ENCODE data around the gene TMEM80.
A peak's percentile ranks its signal among the peaks of the same experiment; 100 is the strongest.
"Not testable (repeated sequence)": the region's sequence is repeated elsewhere in the genome, so short reads cannot be mapped to it uniquely, and the experiment has no call there.

The TMEM80 gene

DNA sequence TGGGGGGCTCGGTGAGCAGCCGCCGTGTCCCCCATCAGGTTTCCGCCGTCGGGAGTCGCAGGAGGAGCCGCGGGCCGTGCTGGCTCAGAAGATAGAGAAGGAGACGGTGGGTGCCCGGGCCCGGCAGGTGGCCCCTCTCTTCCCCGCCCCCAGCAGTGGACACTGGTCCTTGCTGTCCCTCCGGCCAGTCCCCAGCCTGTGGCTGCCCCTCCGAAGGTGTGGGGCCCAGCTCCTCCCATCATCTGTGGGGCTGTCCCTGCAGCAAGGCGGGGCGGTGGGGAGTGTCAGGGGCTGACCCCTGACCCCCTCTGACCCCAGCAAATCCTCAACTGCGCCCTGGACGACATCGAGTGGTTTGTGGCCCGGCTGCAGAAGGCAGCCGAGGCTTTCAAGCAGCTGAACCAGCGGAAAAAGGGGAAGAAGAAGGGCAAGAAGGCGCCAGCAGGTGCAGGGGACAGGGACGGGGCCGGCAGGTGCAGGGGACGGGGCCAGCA is 25.7 kb downstream of the TMEM80 start:
- DNase-seq (ENCODE audit: low read depth): no peak

DNA sequence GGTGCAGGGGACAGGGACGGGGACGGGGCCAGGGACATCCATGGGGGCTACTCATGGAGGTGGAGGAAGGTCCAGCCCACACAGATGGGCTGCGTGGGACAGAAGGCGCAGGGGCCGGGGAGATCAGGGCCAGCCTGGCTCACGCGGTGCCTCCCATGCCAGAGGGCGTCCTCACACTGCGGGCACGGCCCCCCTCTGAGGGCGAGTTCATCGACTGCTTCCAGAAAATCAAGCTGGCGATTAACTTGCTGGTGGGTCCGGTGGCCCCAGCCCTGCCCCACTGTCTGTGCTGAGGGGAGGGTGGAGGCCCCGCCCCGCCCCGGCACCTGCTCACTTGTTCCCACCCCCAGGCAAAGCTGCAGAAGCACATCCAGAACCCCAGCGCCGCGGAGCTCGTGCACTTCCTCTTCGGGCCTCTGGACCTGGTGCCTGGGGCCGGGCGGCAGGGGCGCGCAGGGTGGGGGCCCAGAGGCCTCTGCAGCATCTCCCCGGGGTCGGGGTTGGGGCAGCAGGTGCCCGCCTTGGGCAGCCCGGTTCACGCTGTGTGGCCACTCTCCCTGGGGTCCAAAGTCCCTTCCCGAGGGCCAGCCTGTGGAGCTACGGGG is 26.2 kb downstream of the TMEM80 start:
- DNase-seq (ENCODE audit: low read depth): no peak

DNA sequence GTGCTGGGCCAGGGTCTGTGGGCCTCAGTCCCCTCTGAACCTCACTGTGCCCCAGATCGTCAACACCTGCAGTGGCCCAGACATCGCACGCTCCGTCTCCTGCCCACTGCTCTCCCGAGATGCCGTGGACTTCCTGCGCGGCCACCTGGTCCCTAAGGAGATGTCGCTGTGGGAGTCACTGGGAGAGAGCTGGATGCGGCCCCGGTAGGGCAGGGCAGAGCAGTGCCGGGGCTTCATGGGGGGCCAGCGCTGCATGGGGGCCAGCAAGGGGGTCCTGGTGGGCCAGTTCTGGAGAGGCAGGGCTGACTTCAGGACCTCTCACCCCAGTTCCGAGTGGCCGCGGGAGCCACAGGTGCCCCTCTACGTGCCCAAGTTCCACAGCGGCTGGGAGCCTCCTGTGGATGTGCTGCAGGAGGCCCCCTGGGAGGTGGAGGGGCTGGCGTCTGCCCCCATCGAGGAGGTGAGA is 26.8 kb downstream of the TMEM80 start:
- DNase-seq (ENCODE audit: low read depth): no peak

DNA sequence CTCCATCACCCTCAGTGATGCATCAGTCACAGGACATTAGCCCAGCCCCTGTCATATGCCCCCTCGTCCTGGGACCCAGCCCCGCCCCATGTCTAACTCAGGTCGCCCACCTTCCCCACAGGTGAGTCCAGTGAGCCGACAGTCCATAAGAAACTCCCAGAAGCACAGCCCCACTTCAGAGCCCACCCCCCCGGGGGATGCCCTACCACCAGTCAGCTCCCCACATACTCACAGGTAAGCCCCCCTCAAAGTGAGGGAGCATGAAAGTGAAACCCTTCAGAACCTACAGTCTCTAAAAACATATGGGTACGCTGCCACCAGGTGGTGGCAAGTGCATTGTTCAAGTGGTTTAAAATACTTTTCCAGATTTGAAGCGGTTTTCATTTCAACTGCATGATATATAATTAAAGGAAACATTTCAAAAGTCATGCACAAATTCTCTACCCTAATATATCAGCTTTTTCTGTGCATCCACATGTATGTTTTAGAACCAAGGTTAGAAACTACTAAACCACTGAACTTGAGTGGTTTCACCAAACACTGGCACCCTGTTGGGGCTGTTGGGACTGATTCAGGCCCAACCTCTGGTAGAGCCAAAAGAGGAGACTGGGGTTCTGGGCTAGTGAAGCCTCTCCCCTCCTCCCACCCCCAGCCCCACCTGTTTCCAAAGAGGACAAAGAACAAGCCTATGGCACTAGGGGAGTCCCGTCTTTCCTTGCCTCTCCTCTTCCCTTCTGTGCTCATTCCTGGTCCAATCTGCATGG is 27.7 kb downstream of the TMEM80 start:
- DNase-seq (ENCODE audit: low read depth): no peak

DNA sequence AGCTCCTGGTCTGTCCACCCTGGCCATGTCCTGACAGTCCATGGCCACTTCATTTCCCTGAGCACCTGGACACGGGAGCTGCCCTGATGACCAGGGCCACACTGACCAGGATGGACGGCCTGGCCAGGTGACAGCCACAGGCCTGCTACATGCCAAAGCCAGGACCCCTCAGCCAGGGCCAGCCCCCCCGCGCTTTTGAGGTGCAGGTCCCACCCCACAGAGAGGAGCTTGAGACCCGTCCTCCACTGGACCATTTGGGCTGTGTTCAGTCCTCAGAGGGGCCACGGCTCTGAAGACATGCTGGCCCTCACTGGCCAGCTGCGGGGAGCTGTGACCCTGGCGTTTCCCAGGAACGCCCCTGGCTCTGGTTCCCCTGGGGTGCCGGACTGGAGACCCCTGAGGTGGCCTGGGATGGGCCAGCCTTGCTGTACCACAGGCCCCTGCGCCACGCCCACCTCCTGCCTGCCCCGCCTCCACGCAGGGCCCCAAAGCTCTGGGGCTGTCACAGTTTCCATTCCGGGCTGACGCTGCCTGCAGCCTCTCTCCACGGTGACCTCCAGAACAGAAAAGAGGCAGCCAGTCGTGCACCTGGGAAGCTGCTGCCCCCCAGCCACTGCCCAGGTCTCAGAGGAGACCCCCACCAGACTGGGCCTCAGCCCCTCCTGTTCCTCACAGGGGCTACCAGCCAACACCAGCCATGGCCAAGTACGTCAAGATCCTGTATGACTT is 28.6 kb downstream of the TMEM80 start:
- no peak for DNase-seq (ENCODE audit: low read depth)

DNA sequence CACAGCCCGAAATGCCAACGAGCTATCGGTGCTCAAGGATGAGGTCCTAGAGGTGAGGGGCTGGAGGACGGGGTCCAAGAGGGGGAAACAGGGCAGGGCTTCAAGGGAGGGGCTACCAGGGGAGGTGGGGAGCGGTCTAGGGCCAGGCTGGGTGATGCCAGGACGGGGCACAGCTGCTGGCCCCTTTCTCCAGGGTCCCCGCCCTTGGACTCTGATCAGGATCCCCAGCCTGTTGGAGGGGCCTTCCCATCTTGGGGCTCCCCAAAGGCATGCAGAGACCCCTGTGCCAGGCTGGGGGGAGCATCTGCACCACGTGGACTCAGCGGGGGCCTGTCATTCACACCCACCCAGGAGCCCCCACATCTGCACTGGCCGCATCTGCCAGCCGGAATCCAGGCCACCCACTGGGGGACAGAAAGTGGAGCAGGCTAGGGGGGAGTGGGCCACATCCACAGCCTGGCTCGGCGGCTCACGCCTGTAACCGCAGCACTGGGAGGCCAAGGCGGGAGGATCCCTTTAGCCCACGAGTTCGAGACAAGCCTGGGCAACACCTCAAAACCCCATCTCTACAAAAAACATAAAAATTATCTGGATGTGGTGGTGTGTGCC is 29.3 kb downstream of the TMEM80 start:
- DNase-seq (ENCODE audit: low read depth): no peak

DNA sequence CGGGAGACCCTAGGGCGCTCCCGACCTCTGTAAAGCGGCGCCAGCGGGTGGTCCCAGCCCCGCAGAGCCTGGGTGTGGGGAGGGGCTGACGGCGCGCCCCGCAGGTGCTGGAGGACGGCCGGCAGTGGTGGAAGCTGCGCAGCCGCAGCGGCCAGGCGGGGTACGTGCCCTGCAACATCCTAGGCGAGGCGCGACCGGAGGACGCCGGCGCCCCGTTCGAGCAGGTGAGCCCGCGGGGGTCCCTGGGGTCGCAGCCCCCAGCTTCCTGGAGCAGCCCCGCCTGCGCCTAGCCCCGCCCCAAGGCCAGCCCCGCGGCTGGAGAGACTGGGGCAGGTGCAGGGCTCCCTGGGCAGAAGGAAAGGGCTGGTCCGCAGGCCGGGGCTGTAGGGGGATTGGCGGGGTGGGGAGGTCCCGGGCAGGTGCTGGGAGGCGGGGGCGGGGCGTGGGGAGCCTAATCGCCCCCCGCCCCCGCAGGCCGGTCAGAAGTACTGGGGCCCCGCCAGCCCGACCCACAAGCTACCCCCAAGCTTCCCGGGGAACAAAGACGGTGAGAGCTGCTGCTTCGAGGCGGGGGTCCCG is 30.1 kb downstream of the TMEM80 start:
- DNase-seq (ENCODE audit: low read depth): no peak

DNA sequence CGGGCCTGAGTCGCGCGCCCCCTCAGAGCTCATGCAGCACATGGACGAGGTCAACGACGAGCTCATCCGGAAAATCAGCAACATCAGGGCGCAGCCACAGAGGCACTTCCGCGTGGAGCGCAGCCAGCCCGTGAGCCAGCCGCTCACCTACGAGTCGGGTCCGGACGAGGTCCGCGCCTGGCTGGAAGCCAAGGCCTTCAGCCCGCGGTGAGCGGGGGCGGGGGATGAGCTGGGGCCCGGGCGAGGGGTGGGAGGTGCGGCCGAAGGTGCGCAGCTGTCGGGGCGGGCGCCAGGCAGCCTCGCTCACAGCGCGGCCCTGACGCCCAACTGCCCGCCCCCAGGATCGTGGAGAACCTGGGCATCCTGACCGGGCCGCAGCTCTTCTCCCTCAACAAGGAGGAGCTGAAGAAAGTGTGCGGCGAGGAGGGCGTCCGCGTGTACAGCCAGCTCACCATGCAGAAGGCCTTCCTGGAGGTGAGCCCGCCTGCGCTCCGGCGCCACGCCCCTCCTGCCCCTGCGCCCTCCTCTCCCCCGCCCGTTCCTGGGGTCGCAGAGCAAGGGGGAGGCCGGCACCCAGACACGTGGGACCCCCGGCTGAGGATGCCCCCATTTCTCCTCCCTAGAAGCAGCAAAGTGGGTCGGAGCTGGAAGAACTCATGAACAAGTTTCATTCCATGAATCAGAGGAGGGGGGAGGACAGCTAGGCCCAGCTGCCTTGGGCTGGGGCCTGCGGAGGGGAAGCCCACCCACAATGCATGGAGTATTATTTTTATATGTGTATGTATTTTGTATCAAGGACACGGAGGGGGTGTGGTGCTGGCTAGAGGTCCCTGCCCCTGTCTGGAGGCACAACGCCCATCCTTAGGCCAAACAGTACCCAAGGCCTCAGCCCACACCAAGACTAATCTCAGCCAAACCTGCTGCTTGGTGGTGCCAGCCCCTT is 30.9 kb downstream of the TMEM80 start:
- no peak for DNase-seq (ENCODE audit: low read depth)

DNA sequence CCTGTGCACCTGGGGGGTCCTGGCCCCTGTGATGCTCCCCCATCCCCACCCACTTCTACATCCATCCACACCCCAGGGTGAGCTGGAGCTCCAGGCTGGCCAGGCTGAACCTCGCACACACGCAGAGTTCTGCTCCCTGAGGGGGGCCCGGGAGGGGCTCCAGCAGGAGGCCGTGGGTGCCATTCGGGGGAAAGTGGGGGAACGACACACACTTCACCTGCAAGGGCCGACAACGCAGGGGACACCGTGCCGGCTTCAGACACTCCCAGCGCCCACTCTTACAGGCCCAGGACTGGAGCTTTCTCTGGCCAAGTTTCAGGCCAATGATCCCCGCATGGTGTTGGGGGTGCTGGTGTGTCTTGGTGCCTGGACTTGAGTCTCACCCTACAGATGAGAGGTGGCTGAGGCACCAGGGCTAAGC is 31.7 kb downstream of the TMEM80 start:
- DNase-seq (ENCODE audit: low read depth): no peak

DNA sequence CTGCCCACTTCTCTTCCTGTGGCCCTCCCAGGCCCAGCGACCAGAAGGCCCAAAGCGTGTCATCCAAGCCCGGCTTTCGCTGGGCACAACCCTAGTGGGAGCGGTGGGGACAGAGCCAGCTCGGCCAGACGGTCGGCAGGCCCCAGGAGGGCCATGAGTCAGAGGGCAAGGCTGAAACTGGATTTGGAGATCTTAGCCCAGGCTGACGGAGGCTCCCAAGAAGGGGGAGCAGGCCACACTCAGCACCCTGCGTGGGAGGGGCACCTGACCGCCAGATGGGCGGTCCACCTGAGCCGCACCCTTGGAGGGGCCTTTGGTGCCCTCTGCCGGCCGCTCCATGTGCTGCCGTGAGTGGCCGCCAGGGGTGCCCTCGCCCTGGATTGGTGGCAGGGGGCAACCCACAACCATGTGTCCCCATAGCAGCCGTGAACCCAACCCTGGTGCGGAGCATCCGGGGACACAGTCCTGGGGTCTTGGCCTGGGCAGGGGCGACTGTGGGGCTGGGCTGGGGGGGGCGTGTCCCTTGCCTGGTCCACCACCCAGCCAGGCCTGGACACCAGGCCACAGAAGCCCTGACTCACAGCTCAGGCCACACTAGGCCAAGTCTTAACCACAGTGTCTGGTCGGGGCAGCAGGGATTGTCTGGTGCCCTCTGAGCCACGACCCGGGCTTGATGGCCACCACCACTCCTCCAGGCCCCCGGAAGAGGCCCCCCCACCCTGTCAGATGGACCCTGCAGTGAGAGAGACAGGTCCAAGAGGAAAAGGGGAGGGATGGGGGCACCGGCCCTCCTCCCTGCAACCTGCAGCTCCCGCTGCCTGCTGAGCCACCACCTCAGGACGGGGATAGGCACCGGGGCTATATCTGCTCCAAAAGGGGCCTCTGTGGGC is 32.5 kb downstream of the TMEM80 start:
- DNase-seq (ENCODE audit: low read depth): peak; percentile 69

DNA sequence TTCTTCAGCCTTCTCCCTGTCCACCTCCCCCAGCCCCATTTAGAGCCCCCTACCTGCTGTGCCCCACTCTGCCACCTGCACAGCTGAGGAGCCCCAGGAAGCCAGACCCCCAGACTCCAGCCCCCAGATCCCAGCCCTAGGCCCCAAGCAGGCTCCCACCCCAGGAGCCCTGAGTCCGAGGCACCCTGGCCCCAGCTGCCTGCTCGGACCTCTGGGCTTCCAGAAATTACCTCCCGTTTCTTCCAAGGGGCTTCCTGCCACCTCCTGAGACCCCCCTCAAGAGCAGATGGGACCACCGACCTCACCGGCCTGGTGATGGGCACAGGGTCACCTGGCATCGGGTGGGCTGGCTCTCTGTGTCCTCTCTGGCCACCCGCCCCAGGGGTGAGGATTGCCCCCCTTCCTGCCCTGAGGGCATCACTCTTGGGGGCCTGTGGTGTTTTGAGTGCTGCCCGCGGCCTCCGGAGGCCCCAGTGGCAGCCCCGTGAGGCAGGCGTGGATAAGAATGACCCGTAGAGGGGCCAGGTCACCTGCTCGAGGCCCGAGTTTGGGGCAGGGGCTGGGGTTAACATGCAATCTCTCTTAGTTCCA is 33.4 kb downstream of the TMEM80 start:
- no peak for DNase-seq (ENCODE audit: low read depth)

DNA sequence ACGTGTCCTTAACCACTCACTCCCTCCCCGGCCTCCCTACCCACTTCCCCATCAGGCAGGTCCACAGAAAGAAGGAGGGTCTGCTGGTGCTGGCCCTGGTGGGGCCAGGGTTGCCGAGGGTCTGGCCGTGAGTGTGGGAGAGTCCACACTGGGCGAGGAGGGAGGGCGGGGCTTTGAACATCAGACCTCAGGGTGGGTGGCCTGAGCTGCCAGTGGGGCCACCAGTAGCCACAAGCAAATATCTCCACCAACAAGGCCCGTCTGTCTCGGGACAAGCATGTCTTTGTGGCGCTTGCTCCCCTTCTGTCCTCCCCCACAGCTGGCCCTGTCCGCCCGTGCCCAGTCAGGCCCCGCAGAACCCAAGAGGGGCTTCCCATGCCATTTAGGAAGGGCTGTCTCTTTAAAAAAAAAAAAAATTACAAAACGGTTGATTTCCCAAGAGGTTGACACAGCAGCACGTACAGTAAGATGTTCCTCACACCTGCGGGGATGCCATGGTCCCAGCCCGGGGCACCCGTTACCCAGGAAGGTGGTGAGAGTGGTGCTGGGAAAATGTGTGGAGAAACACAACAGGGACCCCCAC is 34.0 kb downstream of the TMEM80 start:
- DNase-seq (ENCODE audit: low read depth): no peak

DNA sequence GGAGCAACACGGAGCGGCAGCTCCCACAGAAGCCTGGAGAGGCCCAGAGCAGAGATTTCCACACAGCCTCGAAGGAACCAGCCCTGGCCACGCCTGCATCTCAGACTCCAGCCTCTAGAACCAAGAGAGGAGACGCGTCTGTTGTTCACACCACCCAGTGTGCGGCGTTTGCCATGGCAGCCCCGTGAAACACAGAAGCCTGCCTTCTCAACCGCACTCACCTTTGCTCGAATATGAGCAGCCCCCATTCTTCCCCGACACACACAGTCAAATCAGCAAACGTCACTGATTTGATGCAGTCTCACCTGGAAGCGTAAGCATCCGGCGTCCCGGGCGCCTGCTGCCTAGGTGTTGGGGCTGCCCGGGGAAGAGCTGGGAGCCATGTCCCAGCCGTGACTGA is 37.5 kb downstream of the TMEM80 start:
- DNase-seq (ENCODE audit: low read depth): no peak

DNA sequence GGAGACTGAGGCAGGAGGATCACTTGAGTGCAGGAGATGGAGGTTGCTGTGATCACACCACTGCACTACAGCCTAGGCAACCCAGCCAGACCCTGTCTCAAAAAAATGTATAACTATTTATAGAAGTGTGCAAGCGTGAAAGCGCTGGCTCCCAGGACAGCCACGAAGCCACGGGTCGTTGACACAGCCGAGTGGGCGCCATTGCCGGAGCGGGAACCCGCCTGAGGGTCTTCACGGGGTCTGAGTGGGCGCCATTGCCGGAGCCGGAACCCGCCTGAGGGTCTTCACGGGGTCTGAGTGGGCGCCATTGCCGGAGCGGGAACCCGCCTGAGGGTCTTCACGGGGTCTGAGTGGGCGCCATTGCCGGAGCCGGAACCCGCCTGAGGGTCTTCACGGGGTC is 38.9 kb downstream of the TMEM80 start:
- not testable (repeated sequence) for DNase-seq (ENCODE audit: low read depth)

DNA sequence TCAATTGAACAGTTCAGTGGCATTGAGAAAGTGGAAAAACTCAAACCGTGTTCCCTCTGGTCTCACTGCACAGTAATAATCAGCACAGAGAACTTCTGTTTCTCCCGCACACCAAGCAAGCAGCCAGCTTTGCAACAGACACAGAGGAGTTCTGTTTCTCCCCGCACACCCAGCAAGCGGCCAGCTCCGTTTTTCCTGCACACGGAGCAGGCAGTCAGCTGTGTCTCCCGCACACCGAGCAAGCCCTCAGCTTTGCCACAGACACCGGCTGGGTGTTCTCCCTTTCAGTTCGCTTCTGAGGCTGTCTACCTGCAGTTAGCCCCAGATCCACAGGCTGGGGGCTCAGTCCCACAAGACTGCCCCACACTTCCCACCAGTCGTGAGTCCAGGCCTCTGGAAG is 41.8 kb downstream of the TMEM80 start:
- no peak for DNase-seq (ENCODE audit: low read depth)

DNA sequence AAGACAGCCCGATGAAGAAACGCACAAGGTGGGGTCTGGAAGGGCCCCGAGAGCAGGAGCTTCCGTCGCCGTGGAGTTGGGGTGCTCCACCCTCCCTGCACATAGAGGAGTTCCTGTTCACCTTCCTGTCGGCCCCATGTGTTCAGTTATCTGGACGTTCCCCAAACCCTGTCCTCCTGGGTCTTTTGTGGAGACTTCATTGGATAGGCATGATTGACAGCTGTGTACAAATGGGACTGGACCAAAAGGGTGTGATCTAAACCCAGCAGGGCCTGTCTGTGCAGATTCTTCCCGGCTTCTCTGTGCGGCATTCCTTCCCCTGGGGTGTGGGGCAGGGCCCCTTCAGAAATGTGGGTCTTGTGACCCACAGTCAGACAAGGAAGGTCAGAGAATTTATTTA is 42.3 kb downstream of the TMEM80 start:
- not testable (repeated sequence) for DNase-seq (ENCODE audit: low read depth)

DNA sequence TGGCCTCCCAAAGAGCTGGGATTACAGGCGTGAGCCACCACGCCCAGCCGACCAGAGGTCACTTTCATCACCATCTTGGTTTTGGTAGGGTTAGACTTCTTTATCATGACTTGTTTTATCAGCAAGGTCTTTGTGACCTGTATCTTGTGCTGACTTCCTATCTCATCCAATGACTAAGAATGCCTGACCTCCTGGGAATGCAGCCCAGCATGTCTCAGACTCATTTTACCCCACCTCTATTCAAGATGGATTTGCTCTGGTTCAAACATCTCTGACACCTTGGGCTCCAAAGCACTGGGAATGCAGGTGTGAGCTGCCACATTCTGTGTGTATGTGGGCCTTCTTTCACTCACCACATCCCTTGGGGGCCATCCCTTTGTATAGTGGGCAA is 46.5 kb downstream of the TMEM80 start:
- no peak for DNase-seq (ENCODE audit: low read depth)

DNA sequence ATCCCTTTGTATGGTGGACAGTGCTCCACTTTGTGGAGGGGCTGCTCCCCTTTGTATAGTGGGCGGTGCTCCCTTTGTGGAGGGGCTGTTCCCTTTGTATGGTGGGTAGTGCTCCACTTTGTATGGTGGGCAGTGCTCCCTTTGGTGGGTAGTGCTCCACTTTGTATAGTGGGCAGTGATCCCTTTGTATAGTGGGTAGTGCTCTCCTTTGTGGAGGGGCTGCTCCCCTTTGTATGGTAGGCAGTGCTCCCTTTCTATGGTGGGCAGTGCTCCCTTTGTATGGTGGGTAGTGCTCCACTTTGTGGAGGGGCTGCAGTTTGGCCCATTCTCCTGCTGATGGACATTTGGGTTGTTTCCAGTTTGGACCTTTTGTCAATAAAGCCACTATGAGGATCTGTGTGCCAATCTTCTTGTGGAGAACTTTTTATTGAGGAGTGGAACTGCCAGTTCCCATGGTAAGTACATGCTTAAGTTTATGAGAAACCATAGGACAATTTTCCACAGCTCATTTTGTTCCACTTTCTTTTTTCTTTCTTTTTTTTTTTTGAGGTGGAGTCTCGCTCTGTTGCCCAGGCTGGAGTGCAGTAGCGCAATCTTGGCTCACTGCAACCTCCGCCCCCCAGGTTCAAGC is 47.1 kb downstream of the TMEM80 start:
- no peak for DNase-seq (ENCODE audit: low read depth)

DNA sequence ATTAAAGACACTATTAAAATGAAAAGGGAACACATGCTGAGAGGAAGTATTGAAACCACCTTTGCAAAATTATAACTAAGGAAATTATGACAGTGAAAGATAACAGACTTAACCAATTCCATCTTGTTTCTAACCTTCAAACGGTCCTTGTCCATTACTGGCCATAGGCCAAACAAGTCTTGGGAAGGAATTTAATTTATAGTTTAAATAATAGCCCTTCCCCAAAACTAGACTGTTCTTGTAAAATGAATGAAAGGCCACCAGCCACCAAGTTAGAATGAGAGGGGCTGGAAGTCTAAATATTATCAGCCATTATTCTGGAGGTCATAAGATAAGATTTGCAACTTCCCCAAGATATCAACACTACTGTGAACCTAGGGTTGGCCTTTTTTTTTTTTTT is 49.8 kb downstream of the TMEM80 start:
- DNase-seq (ENCODE audit: low read depth): no peak

Data from stimulated activated CD8-positive, alpha-beta memory T cell treated with anti-CD3 and anti-CD28 coated beads, Interleukin-4, amount 100 ng/mL, for 24 hours (primary cell).